ENCODE measurements around the gene CDH4. TPM values are rescaled to one million over a fixed set of nuclear protein-coding genes. Genes with fewer than 3 reads are reported as not detected.
A peak's percentile ranks its signal among the peaks of the same experiment; 100 is the strongest.

CDH4 gene
- total and polyA plus RNA-seq, 2 of the 8 experiments (the other 6 are each of a cell fraction or from before 2014, with no cell fraction given): 4.3 to 7.9 TPM

DNA sequence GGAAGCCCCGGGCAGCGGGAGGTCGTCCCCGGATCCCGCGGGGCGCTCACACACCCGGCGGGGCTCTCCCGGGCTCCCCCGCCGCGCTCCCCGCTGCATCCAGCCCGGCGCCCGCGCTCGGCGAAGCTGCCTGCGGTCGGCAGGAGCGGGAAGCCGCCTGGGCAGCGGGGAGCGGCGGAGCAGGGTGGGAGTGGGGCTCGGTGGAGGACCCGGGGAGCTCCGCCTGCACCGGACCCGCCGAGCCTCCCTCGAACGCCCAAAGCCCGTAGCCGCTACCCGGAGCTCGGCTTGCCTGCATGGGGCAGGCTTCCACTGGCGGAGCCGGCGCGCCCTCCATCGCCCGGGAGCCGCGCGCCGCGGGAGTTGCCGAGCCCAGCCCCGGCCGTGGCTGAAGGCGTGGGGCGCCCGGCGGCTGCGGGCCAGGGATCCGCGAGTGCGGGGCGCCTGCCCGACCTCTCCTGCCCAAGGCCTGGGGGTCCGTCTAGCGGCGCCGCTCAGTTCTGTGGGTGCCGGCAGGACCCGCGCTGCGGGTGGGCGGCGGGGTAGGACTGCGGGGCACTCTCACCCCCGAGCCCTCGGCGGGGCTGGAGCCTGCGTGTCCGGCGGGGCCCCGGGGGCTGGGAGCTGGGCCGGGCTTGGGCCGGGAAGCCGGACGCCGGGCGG is 671 bp downstream of the CDH4 start:
- no peak overlapping the region for H2AFZ ChIP-seq (ENCODE audit: low read length)
- POLR2A ChIA-PET (ENCODE audit: partially characterized antibody): interaction anchor here (1.3 kb wide), 1 partner anchor 16 kb away, joined by 3 read pairs; no protein-coding TSS in a partner anchor
- no peak overlapping the region for H3K14ac ChIP-seq (ENCODE audit: insufficient read length)
- peak overlapping the region; percentile 92 to 98 for H3K4me2 ChIP-seq (ENCODE audit: insufficient read depth in 1 of 2, low read depth in 2 of 2, low read length in 2 of 2)
- no peak overlapping the region for H3K56ac ChIP-seq (replicated peaks; ENCODE audit: insufficient read length, low read depth, low read length)
- CTCF ChIA-PET (ENCODE audit: partially characterized antibody): interaction anchor here (1.0 to 7.2 kb wide), 8 partner anchors 10 to 404 kb away, joined by 3 to 39 read pairs (median 3); no protein-coding TSS in a partner anchor
- H3K4me1 ChIP-seq (replicated peaks in 1 of 4; ENCODE audit: control insufficient read depth in 3 of 4, insufficient read depth in 4 of 4, low read length in 3 of 4): peaks cover 0 to 24% (median 6%) of the 10 kb centered on the region in 4 experiments; a peak in 5 of 7 replicates
- H4K20me1 ChIP-seq (replicated peaks in 1 of 2; ENCODE audit: control insufficient read depth in 1 of 2, insufficient read depth in 2 of 2, low read length in 2 of 2): peaks cover 0 to 5% of the 10 kb centered on the region in 2 experiments
- no peak overlapping the region for H3K4ac ChIP-seq (replicated peaks; ENCODE audit: insufficient read length, low read depth, low read length)
- no peak overlapping the region for H2BK20ac ChIP-seq (ENCODE audit: low read length)
- no peak overlapping the region for H2BK15ac ChIP-seq (ENCODE audit: low read length)
- H4K5ac ChIP-seq (ENCODE audit: insufficient read length, low read depth, low read length): no peak overlapping the region
- TF ChIP-seq PHF8 (conservative IDR thresholded peaks at IDR 0.05; ENCODE audit: low read depth, low read length): 0 out of 2 replicates have a peak, but pooled peaks have one; percentile 31
- TF ChIP-seq RBBP5 (IDR thresholded peaks at IDR 0.05; ENCODE audit: borderline replicate concordance, low read depth, low read length): peak; percentile 43; the same call in 1 of the 2 replicates
- TF ChIP-seq CREB1 (IDR thresholded peaks at IDR 0.05): no peak
- TF ChIP-seq SRF (IDR thresholded peaks at IDR 0.05; ENCODE audit: low read depth, low read length): no peak
- TF ChIP-seq YY1 (IDR thresholded peaks at IDR 0.05; ENCODE audit: low read depth, low read length): no peak
- TF ChIP-seq KDM1A (IDR thresholded peaks at IDR 0.05; ENCODE audit: borderline replicate concordance, low read length): no peak
- TF ChIP-seq KDM4A (IDR thresholded peaks at IDR 0.05; ENCODE audit: low read depth, low read length, severe bottlenecking): peak; percentile 57
- TF ChIP-seq CBX5 (IDR thresholded peaks at IDR 0.05; ENCODE audit: low read depth, low read length): no peak
- no peak overlapping the region for H2AK5ac ChIP-seq (ENCODE audit: low read depth, low read length)
- peak in 1 of 2 experiments; percentile 59 for DNase-seq (ENCODE audit: low read depth in 1 of 2, low spot score in 2 of 2)
- no peak overlapping the region for H2BK12ac ChIP-seq (ENCODE audit: low read depth, low read length)
- no peak overlapping the region for H2BK120ac ChIP-seq (replicated peaks; ENCODE audit: low read depth, low read length)
- no peak overlapping the region for H2BK5ac ChIP-seq (ENCODE audit: low read depth, low read length)
- peaks cover 16% of the 10 kb centered on the region; the same call in 1 of the 2 replicates for H3K23me2 ChIP-seq (ENCODE audit: low read depth, low read length)
- H3K9ac ChIP-seq (replicated peaks in 1 of 4; ENCODE audit: extremely low read depth in 1 of 4, low read depth in 3 of 4, low read length in 3 of 4): peak overlapping the region in 1 of 4 experiments; percentile 53; a peak in 1 of 7 replicates
- H3K18ac ChIP-seq (ENCODE audit: extremely low read depth, low read length): no peak overlapping the region
- H4K8ac ChIP-seq (ENCODE audit: extremely low read depth, insufficient read depth, low read length): no peak overlapping the region; the same call in 1 of the 2 replicates
- no peak for FAIRE-seq
- no peaks in the 10 kb centered on the region for H3K9me3 ChIP-seq (ENCODE audit: insufficient read depth in 2 of 2, low read depth in 1 of 2, low read length in 1 of 2)
- H3K4me3 ChIP-seq (ENCODE audit: extremely low read depth in 1 of 4, insufficient read depth in 2 of 4, low read depth in 3 of 4, low read length in 4 of 4): peak overlapping the region; percentile 38 to 74 (median 52)
- 1% methylated on average over 43 of the region's 87 CpGs; no CpG with 5 or more reads in 1 of the 2 experiments for WGBS, 2 experiments (ENCODE audit: extremely low coverage in 1 of 2, insufficient coverage in 1 of 2, insufficient read length in 1 of 2, insufficient replicate concordance in 2 of 2, low coverage in 1 of 2, low lambda C conversion rate in 2 of 2, missing lambda C conversion rate in 1 of 2)
- H3K27me3 ChIP-seq (replicated peaks in 1 of 4; ENCODE audit: control insufficient read depth in 3 of 4, extremely low read depth in 1 of 4, insufficient read depth in 3 of 4, low read length in 3 of 4): peaks cover 16 to 75% (median 60%) of the 10 kb centered on the region in 4 experiments
- H4K91ac ChIP-seq (replicated peaks; ENCODE audit: insufficient read length, low read length): no peak overlapping the region
- no peaks in the 10 kb centered on the region for H3K79me1 ChIP-seq (ENCODE audit: low read depth, low read length)
- no peak overlapping the region for H3K27ac ChIP-seq (ENCODE audit: low read depth, low read length)
- H3K23ac ChIP-seq (ENCODE audit: insufficient read length): no peak overlapping the region
- H3K79me2 ChIP-seq (ENCODE audit: control insufficient read depth in 1 of 2, insufficient read depth in 2 of 2, low read length in 2 of 2): no peaks in the 10 kb centered on the region
- peaks cover 0 to 5% (median 2%) of the 10 kb centered on the region in 4 experiments; a peak in 1 of 8 replicates for H3K36me3 ChIP-seq (ENCODE audit: control insufficient read depth in 2 of 4, insufficient read depth in 4 of 4, low read length in 3 of 4)

Data from H1 (cell line).